Lung microvascular endothelial cell (primary cell): ENCODE measurements around the gene APLP2. TPM values are rescaled to one million over a fixed set of nuclear protein-coding genes. Genes with fewer than 3 reads are reported as not detected.

Experiments used
- DNase-seq, 2 donors: peaks; one replicate each; pipeline versions ENCODE4 v3.0.0 to v3.0.0-alpha.2; 2010; ENCODE audit warnings: low read depth in 2 of 2
- total RNA-seq: library from RNA; depleted of rRNA; stranded (reverse); fragments of >200 nt; gene quantifications from 2 replicates; pipeline ENCODE4 v1.2.1, GENCODE V29; 2014

Gene APLP2
- total RNA-seq, 1 donor from 2014 or later = 1,111 TPM

DNA sequence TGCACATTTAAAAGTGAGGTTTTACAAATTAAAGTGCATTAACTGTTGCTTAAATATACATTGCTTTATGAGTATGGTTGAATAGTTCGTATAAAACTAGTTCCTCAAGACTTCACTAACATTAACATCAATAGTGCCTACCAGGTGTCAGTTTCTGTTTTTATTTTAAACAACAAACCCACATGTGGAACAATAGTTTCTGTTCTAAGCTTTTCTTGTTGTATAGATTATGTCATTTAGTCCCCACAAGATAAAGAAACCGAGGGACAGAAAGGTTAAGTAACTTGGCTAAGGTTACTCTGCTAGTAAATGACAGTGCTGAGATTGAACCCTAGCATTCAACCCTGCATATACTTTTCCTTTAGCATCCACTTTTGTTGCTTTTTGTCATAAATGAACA lies 48.5 kb downstream of the APLP2 start:
- DNase-seq = no peak

GRCh38 chr11:130118636-130119387 lies 49.1 kb downstream of the APLP2 start:
- DNase-seq = no peak

DNA sequence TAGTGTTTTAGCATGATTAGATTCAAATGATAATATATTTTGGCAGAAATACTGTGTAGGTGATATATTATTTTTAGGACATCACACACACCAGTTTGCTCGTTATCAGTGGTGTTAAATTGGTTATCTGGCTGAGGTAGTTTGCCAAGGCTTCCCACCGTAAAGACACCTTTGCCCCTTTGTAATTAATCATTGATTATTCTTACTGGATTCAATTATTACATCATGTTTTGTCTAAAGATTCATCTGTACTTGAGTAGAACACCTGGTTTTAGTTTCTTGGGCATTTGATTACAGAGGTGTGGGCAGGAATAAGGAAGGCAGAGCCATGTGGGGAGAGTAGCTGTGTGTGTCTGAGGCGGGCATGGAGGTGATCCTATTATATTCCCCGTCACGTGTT lies 50.4 kb downstream of the APLP2 start:
- no peak for DNase-seq

GRCh38 chr11:130121445-130121978 lies 51.8 kb downstream of the APLP2 start:
- peak; percentile 51 to 54 for DNase-seq

DNA sequence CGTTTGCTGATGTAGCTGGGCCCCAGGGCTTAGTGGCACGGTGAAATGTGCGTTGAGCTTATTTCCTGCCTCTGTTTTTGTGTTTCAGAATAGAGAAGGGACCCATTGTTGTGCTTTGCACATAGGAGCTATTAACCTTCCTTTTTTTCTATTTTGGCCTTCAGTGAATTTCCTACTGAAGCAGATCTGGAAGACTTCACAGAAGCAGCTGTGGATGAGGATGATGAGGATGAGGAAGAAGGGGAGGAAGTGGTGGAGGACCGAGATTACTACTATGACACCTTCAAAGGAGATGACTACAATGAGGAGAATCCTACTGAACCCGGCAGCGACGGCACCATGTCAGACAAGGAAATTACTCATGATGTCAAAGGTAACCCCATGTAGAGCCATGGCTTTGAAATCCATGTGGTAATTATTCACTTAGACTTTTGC lies 52.5 kb downstream of the APLP2 start:
- DNase-seq = peak; percentile 77 to 89

GRCh38 chr11:130123414-130124040 lies 53.8 kb downstream of the APLP2 start:
- no peak for DNase-seq

- DNase-seq = peak; percentile 87 to 89
Observed at GRCh38 chr11:130124096-130124495, 54.4 kb downstream of the APLP2 start.

GRCh38 chr11:130125638-130126037 lies 55.9 kb downstream of the APLP2 start:
- no peak for DNase-seq

- no peak for DNase-seq
Observed at GRCh38 chr11:130126516-130126915, 56.8 kb downstream of the APLP2 start.

GRCh38 chr11:130127509-130127908 lies 57.8 kb downstream of the APLP2 start:
- DNase-seq = no peak

- DNase-seq = no peak
Observed at GRCh38 chr11:130128626-130129025, 58.9 kb downstream of the APLP2 start.

DNA sequence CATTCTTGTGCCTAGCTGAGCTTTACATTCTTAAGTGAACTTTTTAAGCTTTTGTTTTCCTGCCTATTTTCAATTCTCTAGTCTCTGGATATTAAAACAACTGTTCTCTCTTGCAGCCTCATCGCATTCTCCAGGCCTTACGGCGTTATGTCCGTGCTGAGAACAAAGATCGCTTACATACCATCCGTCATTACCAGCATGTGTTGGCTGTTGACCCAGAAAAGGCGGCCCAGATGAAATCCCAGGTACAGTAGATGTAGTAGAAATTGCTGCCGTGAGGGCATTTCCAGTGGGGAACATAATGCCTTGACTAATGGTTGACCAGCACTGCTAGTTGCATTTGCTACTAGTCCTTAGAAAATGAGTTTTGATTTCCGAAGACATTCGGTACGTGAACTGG lies 60.2 kb downstream of the APLP2 start:
- no peak for DNase-seq

- DNase-seq = peak; percentile 74 to 81
Observed at GRCh38 chr11:130131961-130132850, 62.5 kb downstream of the APLP2 start.

GRCh38 chr11:130133716-130134115 lies 64.0 kb downstream of the APLP2 start:
- DNase-seq = no peak

GRCh38 chr11:130136107-130136506 lies 66.4 kb downstream of the APLP2 start:
- no peak for DNase-seq

GRCh38 chr11:130137999-130138398 lies 68.3 kb downstream of the APLP2 start:
- DNase-seq = no peak

GRCh38 chr11:130139401-130139800 lies 69.7 kb downstream of the APLP2 start:
- no peak for DNase-seq

- DNase-seq = no peak
Observed at GRCh38 chr11:130141561-130142341, 72.1 kb downstream of the APLP2 start.

- no peak for DNase-seq
Observed at GRCh38 chr11:130144141-130144540, 74.4 kb downstream of the APLP2 start.

DNA sequence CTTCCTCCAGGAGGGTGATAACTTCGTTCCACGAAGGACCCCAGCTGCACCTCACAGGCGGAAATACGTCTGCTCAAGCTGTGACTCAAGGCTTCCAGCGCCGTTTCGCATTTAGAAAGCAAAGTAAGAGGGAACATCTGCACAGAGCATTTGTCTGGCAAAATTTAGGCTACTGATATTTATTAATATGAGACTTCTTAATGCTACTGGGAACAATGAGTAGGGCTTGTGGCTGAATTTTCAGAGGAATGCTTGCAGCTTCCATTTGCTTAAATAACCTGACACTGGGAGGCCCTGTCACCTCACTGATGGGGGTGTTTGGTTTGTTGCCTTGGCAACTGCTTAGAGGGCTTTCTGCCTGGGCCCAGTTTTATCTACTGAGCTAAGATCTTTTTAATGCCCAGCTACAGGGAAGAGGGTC lies 75.2 kb downstream of the APLP2 start:
- peak in 1 of 2 donors; percentile 37 for DNase-seq

DNA sequence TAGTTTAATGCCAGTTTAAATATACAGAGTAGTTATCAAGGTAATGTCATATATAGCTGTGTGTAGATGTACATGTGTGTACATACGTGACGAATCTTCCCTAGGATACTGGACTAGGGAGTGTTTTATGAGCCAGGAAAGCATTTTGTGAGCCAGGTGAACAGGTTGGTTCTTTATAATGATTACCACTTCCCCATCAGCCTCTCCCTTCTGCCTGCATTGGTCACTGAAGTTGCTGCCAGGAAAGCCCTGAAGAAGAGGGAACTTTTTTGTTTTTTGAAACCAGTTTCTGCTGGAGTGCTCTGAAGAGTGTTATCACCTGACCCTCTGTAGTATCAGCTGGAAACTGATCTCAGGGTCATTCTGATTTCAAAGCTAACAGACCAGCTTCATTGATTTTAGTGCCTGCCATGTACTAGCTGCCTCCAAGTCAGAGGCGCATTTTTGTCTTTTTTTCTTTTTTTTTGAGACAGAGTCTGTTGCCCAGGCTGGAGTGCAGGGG lies 75.7 kb downstream of the APLP2 start:
- no peak for DNase-seq
